Lower lobe of right lung (tissue), 2 donors: ENCODE data around the gene COL4A1. TPM values are rescaled to one million over a fixed set of nuclear protein-coding genes. Genes with fewer than 3 reads are reported as not detected.

Experiments
- ATAC-seq, 2 donors: fragments of 200-7000 bp; cut with Tn5 transposase; one replicate each; pipeline ENCODE4 v1.9.1; 2020 to 2022; ENCODE audit warnings: mild to moderate bottlenecking in 2 of 2, moderate library complexity in 2 of 2
- DNase-seq: peaks from one replicate; pipeline ENCODE4 v3.0.0-alpha.2; 2020
- H3K27ac ChIP-seq: fragments of 200-600 bp; one replicate; pipeline ENCODE4 v1.8.0; 2022
- H3K27me3 ChIP-seq: fragments of 200-600 bp; one replicate; pipeline ENCODE4 v1.8.0; 2022; ENCODE audit warnings: low read depth
- H3K36me3 ChIP-seq: fragments of 200-600 bp; one replicate; pipeline ENCODE4 v1.8.0; 2022; ENCODE audit warnings: mild to moderate bottlenecking
- H3K4me1 ChIP-seq: fragments of 200-600 bp; one replicate; pipeline ENCODE4 v1.8.0; 2022
- H3K4me3 ChIP-seq: fragments of 200-600 bp; one replicate; pipeline ENCODE4 v1.8.0; 2022; ENCODE audit warnings: mild to moderate bottlenecking
- H3K9me3 ChIP-seq: fragments of 200-600 bp; one replicate; pipeline ENCODE4 v1.8.0; 2022
- CTCF ChIP-seq: fragments of 200-600 bp; IDR thresholded peaks from one replicate; pipeline ENCODE4 v1.8.0; 2022; ENCODE audit warnings: antibody characterized with exemption, mild to moderate bottlenecking
- intact Hi-C: fragments of 100-400 bp; cut with DNase I; formaldehyde crosslinking; loops from one replicate; pipeline ENCODE4 v1.11.0; 2022
- total RNA-seq: library from RNA; stranded (reverse); fragmentation: NEBNext Ultra II Directional; extraction: Animal tissue kit (Norgen Biotek cat#: 25700); gene quantifications from one replicate; pipeline ENCODE4 v1.2.1, GENCODE V29; 2021
- donor health status: DM: no; HTN: yes; CAD: no; lungs with severe emphysema.

The COL4A1 gene
- total RNA-seq, 1 donor from 2014 or later: 161 TPM

DNA sequence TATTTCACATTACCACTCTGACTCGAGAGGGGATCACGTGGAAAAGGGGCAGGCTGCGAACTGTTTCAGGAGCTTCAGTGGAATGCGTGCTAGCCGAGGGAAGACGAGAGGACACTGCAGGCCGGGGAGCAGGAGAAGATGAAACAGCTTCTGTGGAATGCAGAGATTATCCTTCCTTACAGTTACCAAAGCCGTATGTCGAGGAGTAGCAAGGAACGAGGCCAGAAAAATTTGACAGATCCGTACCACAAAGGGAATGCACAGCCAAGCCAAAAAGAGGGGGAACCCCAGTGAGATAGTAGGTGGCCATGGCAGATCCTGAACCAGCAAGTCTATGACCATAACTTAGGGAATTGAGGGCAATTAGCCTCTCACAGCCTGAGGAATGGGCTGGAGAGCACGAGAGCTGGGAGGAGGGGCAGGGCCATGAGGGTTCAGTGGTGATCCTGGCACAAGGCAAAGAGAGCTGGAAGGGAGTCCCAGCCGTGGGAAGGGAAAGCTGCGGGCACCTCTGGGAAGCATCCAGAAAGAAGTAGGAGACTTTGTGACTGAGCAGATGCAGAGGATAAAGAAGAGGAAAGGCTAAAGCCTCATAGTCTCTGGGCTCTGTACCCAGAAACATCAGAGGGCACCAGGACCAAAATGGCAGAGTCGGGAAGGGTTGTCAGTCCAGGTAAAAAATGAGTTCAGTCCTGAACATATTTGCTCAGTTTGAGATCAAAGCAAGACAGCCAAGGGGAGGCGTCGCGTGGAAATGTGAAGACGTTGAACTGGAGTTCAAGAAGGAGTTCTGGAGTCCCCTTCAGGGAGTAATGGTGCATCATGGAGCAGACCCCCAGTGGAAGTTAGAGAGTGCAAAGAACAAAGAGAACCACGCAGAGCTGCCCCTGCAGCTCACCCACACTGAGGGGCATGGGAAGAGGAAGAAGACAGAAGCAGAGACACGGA is 5.1 kb downstream of the COL4A1 start:
- no peak for DNase-seq
- intact Hi-C loops: loop anchor here (10.0 kb wide), 1 partner anchor 67 kb away; no protein-coding TSS in a partner anchor
- peaks cover 55% of the 10 kb centered on the region for H3K4me1 ChIP-seq

DNA sequence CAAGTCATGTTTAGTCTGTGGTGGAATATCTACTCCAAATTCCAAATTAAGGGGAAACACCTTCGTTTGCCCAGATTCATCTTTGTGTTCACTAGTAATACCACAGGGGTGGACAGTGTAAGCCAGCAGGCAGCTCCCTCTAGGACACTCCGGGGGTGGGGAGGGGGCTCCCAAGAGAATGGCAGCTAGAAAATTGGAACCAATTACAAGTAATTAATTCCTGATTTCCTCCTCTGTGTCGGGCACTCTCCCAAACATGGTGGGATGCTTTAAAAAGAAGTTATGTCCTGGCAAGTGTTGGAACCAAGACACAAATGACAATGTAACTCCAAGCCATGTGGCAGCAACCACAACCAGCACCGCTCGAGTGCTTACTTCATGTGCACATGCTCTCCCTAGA is 5.9 kb downstream of the COL4A1 start:
- TF ChIP-seq CTCF: no peak
- intact Hi-C loops: loop anchor here (10.0 kb wide), 1 partner anchor 66 kb away; no protein-coding TSS in a partner anchor
- Histone ChIP-seq H3K9me3 (no peaks in the 10 kb centered on the region), H3K27me3 (peaks cover 5% of the 10 kb centered on the region), H3K27ac (no peak overlapping the region), H3K4me3 (no peak overlapping the region), H3K36me3 (no peaks in the 10 kb centered on the region), H3K4me1 (peaks cover 61% of the 10 kb centered on the region)
- DNase-seq (no peak), ATAC-seq (no peak)

More for the DNA sequence above, 5.1 kb downstream of the COL4A1 start:
- Histone ChIP-seq H3K9me3 (no peaks in the 10 kb centered on the region), H3K36me3 (no peaks in the 10 kb centered on the region), H3K27ac (peak overlapping the region; percentile 27), H3K27me3 (peaks cover 11% of the 10 kb centered on the region), H3K4me3 (no peak overlapping the region)
- ATAC-seq: no peak
- TF ChIP-seq CTCF: no peak

GRCh38 chr13:110300090-110300815 is 6.7 kb downstream of the COL4A1 start:
- Histone ChIP-seq H3K36me3 (no peaks in the 10 kb centered on the region), H3K9me3 (no peaks in the 10 kb centered on the region), H3K4me1 (peaks cover 61% of the 10 kb centered on the region), H3K4me3 (no peak overlapping the region), H3K27ac (no peak overlapping the region), H3K27me3 (peaks cover 5% of the 10 kb centered on the region)
- ATAC-seq (no peak), DNase-seq (no peak)
- intact Hi-C loops: loop anchor here (10.0 kb wide), 1 partner anchor 65 kb away; no protein-coding TSS in a partner anchor
- no peak for TF ChIP-seq CTCF

DNA sequence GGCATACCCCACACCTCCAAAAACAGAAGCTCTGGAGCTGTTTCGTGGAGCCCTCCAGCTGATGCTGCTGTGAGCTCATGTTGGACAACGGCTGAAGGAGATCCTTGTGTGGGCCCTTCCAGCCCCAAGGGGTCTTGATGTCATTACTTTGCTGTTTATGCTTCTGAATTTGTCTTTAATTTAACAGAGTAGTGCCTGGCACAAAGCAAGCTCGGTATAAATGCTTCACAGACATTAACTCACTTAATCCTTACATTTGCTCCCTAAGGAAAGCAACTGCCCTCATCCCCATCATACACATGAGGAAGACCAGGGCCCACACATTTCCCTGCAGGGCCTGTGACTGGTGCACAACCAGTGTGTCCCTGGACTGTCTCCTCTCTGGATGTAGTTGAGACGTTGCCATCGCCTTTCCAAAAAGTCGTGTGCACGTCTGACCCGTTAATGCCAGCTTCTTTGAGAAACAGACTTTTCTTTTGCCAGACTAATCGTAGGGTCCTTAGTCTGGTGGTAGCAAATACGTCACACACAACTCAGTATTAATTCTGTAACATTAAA is 7.6 kb downstream of the COL4A1 start:
- ATAC-seq (no peak), DNase-seq (no peak)
- no peaks in the 10 kb centered on the region for H3K9me3 ChIP-seq
- no peak for TF ChIP-seq CTCF
- peaks cover 55% of the 10 kb centered on the region for H3K4me1 ChIP-seq
- H3K27me3 ChIP-seq: peaks cover 5% of the 10 kb centered on the region
- peak overlapping the region; percentile 27 for H3K4me3 ChIP-seq
- H3K36me3 ChIP-seq: no peaks in the 10 kb centered on the region
- intact Hi-C loops: no loop called here
- peak overlapping the region; percentile 66 for H3K27ac ChIP-seq

GRCh38 chr13:110298505-110299282 is 8.3 kb downstream of the COL4A1 start:
- Histone ChIP-seq H3K4me1 (peaks cover 55% of the 10 kb centered on the region), H3K27ac (peak overlapping the region; percentile 66), H3K27me3 (peaks cover 5% of the 10 kb centered on the region), H3K4me3 (peak overlapping the region; percentile 27), H3K36me3 (no peaks in the 10 kb centered on the region), H3K9me3 (no peaks in the 10 kb centered on the region)
- DNase-seq: no peak
- intact Hi-C loops: no loop called here
- ATAC-seq: peak; percentile 55 to 61
- no peak for TF ChIP-seq CTCF
